Stimulated activated CD8-positive, alpha-beta memory T cell treated with anti-CD3 and anti-CD28 coated beads, Interleukin-12 subunit alpha, Interleukin-12 subunit beta, amount 100 ng/mL, for 1 hour (primary cell): ENCODE results near the gene TGM2.

Source experiments
- DNase-seq: peaks from one replicate; pipeline ENCODE4 v3.0.0-alpha.2; 2020; ENCODE audit warnings: low read depth

Gene TGM2

DNA sequence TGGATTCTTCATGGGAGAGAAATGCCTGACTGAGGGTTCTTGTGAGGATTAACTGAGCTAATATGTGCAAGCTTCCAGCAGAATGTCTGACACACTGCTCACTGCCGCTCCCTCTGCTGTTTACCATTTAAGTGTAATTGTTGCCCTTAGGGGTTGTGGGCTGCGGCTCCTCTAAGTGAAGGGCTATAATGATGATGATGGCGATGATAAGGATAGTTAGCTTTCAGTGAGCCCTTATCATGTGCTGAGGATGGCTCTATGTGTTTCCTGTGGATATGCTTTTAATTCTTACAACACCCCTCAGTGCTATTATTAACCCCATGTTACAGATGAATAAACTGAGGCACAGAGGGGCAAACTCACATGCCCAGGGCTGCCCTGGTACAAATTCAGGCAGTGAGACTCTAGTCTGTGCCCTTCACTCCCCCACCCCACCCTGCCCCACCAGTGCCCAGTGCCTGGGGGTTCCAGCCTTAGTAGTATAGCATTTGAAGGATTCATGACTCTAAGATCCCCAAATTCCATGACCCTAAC, 33.4 kb downstream of the TGM2 start:
- DNase-seq: no peak

DNA sequence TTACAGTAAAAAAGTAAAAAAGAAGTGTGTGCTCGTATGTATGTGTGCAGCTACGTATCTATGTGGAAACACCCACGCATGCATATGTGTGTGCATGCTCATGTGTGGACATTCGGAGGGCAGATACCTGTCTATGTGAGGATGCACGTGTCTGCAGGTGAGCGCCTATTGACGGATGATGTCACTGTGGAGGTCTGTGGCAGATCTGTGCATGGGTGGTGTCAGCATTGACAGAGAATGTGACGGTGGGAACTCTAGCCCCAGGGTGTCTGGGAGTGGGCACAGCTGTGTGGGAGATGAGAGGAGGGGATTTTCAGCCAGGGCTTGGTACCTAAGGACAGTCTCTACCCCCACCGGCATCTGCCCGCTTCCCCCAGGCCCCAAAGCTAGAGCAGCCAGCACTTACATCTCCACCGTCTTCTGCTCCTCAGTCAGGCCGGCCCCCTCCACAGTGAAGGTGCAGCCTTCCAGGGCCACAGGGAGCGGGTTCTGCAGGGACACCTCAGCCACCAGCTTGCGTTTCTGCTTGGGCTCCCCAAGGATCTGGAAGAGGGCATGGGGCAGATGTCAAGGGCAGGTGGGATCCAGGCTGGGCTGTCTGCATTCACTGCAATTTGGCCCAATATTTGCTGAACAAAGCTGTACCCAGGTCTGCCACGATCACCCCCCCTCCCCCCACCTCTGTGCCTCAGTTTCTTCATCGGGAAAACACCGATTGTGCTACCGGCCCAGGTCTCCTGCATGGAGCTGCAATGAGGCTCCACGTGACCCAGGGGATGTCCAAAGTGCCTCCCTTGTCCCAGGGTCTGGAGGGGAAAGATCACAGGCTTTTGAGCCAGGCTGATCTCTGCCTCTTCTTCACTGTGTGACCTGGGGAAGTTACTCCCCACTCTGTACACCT, 34.1 kb downstream of the TGM2 start:
- DNase-seq: no peak

DNA sequence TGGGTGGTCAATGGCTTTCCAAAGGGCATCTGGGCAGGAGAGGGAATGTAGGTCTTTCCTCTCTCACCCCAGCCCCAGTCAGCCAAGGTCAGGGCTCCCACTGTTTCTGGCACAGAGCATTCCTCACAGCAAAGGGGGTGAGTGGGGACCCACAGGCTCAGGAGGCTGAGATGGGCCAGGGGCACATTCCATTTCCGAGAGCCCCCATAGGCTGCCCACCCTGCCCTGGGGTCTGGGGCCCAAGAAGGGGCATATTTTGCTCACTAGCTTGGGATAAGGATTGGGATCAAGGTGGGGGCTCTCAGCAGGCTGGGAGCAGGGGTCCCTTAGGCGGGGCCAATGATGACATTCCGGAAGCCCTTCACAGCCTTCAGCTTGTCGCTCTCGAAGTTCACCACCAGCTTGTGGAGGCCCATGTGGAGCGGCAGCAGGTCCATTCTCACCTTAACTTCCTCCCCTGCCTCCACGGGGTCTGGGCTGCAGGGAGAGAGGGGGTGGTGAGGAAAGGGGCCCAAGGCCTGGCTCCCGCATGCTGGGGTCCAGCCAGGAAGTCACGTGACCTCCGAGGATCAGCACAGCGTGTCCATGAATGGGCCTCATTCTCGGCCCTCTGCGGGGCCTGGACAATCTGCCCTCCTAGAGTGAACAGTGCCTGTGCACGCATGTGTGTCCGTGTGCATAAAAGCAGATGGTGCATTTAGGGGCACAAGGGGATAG, 35.0 kb downstream of the TGM2 start:
- no peak for DNase-seq

DNA sequence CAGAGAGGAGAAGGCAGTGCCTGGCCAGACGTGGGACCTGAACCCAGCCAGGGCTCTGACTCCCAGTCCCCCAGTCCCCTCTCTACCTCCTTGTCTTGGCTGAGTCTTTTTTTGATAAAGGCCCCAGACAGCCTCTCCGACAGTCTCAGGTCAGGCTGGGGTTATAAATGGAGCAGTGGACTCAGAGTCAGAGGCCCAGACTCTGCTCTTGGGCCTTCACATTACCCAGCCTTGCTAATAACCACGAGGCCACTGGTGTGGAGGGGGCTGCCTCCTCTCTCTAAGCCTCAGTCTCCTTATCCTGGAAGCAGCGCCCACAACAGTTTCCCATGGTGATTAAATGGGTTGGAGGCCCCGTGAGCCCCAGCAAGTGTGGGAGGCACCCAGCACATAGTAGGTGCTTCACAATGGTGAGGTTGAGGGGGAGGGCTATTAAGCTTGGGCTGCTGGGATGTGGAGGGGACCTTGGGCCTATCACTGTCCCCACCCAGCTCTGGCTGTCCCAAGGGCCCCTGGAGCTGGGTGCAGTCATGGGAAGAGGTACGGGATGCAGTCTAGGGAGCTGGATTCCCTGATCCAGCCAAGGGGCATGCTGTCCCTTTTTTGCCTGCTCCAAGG, 35.7 kb downstream of the TGM2 start:
- DNase-seq: no peak

DNA sequence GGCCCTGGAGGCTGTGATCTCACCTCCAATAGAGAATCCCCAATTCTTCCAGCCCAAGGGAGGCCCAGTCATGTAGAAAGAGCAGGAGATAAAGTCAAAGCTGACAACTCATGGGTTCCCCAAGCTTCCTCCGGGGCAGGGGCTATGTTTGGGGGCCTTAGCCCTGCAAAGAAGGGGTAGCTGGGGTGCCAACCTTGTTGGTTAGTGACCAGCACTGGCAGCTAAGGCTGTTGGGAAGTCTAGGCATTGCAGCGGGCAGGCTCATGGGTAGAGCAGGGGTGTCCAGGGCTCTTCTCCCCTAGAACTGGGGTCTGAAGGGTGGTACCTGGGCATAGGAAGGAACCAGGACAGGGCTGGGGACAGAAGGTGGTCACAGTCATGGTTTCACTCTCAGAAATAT, 36.4 kb downstream of the TGM2 start:
- no peak for DNase-seq

DNA sequence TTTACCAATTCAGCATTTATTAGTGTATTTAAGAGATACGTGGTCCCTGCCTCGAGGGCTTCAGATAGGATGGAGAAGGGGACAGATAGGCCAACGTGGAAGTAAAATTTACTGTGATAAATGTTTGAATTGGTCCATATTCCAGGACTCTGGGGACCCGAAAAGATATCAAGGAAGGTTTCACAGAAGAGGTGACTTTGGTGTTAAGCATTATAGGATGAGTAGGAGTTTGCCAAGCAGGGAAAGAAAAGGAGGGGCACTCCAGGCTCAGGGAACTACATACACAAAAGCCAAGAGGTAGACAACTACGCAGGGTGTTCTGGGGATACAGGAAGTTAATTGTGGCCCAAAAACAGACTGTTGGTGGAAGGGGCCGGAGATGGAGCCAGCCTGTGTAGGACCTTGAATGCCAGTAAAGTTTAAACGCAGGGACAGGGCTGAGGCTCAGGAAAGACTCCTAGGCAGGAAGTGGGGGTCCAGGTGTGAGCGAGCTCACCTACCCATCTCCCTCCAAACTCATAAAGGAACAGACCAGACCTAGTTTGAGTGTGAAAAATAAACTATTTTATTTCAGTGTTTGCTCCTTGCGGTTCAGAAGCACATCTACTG, 37.0 kb downstream of the TGM2 start:
- no peak for DNase-seq

DNA sequence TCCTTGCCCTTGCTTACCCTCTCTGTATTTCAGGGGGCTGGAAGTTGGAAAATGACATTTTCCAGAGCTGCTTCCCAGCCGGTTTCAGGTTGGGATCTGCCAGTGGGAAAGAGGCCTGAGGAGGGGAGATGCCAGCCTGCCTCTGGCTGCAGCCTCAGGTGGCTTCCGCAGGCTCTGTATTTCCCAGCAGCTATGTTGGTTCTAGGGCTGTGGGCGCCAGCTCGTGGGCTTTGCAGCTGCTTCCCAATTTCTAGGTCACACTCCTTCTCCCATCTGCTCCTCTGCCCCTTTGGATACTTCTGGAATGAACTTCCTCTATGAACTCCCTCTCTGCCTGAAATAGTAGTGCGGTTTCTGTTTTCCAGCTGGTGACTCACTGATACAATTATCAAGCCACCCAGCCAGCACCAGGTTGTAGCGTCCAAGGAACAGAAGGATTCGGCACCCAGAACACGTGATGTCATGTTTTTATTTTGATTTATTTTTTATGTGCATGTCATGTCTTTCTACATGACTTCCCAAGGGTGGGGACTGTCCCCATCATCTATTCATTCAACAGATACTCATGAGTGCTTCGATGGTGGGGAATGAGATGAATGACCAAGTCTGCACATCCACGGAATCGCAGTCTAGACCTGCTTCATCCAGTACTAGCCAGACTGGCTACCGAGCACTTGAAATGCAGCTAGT, 38.0 kb downstream of the TGM2 start:
- no peak for DNase-seq

DNA sequence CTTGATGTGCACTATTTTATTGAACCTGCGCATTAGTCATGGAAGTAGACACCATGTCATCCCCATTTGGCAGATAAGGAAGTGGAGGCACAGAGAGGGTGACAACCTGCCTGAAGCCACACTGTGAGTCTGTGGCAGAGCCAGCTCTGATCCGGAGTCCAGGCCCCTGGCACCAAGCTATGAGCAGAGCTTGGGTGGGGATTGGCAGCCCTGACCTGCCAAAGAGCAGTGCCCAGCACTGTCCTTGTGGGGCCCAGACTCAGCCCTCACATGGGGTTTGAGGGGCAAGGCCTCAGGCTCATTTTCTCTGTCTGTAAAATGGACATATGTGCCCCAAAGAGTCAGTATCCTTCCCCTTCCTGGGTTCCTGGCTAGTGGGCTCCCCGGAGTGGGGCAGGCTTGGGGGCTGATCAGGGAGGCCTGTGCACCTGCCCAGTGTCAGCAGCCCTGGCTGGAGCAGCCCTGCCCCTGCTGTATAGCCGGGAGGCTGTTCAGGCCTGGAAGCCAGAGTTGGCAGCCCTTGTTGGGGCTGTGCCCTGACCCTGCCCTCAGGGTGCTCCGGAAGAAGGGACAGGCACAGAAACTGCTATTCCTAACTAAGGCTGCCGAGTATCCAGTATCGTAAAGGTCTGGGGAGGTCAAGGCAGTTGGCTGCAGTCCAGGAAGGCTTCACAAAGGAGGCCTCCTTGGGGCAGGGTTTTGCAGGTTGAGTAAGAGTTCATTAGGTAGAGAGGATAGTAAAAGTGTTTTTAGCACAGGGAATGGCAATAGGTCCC, 38.7 kb downstream of the TGM2 start:
- DNase-seq: no peak

DNA sequence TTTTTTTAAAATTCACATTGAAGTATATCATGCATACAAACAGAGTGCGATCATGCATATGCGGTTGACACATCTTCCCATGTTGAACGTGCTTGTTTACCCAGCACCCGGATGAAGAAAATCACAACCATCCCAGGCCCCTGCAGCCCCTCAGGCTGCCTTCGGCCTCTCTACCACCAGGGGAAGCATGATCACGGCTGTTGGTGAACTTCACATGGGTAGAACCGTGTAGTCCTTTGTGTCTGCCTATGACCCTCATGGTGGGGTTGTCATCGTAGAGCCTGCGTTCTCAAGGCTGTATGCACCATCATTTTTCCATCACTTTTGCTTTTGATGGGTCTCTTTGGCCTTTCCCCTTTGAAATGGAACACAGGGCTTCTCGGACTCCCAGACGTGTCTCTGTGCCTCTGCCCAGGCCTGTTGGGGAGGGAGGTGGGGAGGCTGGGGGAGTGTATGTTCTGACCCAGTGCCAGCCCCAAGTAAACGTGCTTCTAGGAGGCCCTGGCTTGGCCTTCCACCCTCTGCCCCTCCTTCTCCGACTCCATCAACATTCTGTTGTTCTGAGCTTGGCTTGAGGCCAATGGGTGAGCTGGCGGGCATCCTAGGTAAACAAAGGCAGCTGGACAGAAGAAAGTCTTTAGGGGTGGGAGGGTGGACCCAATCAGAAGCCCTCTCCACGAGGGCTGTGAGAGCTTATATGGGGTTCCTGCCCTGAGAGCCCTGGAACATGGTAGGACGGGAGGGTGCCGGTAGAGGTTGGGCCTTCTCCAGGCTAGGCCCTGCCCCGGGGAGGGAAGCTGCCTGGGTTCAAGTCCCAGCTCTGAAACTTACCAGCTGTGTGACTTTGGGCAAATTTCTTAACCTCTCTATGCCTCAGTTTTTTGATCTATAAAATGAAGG, 39.7 kb downstream of the TGM2 start:
- DNase-seq: no peak

DNA sequence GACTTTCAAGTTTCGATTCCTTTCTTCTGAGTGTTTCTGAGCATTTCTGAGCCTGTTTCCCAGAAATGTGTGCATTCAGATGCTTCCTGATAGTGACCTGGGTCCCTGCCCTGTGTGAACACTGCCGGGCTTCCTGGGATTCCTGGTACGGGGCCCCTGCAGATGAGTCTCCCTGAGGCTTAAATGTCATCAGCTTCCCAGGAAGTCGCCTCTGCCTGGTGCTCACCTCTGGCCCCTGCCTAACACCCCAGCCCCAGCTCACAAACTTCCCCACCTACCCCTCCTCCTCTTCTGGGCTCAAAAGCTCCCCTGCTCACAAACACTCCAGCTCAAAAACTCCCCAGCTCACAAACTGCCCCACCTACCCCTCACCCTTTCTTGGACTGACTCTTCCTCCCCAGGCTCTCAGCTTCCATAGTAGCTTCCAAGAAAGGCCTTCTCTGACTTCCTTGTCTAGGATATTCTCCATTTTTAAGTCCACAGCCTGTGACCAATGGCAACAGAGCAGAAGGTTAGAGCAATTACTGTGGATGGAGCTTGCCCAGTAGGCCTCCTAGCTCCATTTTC, 42.0 kb downstream of the TGM2 start:
- DNase-seq: no peak

DNA sequence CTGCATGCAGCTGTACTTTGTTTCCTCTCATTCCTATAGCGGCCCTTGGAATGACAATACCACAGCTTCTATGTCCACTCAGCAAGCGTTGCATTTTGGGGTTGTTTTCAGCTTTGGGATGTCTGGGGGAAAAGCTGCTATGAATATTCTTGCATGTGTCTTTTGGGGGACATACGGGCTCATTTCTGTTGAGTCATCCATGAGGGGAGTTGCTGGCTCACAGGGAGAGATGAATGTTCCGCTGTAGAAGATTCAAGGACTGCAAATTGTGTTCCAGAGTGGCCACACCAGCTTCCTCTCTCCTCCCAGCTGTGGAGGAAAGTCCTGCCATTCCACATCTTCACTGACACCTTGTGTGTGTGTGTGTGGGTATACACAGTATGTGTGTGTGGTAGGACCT, 43.3 kb downstream of the TGM2 start:
- no peak for DNase-seq

DNA sequence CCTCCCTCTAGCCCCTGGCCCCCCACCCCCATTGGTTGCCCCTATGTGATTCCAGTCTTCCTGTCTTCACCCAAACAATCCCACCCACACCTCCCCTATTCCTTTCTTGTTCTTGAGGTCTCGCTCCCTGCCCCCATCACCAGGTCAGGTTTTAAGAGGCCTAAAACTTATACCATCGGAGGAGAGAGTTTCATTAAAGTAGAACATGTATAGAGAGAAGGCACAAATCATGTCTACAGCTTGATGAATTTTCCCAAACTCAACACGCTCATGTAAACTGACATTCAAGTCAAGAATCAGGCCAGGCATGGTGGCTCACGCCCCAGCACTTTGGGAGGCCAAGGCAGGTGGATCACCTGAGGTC, 44.5 kb downstream of the TGM2 start:
- DNase-seq: no peak

DNA sequence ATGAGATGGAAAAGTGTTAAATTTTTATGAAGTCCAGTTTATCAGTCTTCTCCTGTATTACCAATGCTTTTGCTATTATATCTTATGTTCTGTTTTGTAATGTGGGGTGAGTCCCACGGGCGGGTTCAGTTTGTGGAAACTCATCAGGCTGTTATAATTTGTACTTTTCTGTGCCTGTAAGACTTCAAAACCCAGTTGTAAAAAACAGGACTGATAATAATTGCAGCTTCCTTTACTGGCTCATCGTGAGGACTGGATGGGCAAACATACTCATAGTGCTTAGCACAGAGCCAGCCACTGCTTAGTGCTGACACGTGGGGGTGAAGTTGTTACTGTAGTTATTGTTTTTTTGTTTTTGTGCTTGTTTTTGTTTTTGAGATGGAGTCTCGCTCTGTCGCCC, 45.6 kb downstream of the TGM2 start:
- DNase-seq: no peak

DNA sequence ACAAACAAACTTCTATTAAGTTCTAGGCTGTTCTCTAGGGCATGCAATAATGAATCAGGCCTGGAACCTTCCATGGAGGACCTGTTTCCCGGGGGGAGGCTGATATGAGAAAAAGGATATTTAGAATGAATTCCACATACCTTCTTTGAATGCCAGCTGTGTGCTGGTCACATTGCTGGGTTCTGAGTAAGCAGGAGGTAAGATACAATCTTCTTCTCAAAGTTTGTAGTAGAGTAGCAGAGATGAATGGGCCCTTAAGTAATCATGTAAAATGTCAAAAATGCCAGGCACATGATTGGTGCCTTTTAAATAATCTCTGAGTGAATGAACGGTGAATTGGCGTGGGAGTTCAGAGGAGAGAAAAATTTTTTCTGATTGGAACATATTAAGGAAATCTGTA, 47.4 kb downstream of the TGM2 start:
- no peak for DNase-seq

DNA sequence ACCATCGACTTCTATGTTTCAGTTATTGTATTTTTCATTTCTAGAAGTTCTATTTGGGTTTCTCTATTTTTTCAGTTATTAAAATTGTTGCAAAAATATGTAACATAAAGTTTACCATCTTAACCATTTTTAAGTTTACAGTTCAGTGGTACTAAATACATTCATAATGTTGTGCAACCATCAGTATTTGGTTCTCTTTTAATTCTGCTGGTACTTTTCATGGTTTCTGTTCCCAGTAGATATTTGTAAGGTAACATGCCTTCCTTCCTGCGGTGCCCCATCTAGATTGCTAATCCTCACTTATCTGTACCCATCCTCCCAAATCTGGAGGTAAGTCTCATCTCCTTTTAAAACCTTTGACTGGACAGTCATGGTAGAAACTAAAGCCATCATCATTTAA, 47.9 kb downstream of the TGM2 start:
- no peak for DNase-seq

DNA sequence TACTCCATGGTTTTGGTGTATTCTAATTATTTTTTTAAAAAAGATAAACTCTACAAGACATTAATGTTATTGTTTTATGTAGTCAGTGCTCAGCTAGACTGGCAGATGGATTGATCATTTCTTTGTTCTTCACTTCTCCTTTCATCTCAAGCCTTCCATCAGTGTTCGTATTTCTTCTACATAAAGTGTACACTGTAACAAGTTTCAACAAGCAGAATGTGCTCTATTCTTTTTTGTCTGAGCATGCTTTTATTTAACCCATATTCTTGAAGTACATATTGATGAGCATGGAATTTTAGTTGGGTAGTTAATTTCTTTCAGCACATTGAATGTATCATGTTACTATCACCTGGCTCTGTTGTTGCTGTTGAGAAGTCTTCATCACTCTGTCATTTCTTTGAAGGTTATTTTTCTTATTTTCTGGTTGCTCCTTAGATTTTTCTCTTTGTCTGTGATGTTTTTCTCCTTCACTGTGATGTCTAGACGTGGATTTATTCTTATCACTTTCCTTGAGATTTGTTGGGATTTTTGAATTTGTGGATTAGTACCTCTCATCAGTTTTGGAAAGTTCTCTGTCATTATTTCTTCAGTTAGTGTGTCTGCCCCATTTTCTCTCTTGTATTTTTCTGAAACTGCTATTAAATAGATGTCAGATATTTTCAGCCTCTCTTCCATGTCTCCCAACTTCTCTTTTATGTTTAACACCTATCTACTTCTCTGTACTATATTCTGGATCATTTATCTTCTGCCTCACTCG, 48.5 kb downstream of the TGM2 start:
- DNase-seq: no peak

DNA sequence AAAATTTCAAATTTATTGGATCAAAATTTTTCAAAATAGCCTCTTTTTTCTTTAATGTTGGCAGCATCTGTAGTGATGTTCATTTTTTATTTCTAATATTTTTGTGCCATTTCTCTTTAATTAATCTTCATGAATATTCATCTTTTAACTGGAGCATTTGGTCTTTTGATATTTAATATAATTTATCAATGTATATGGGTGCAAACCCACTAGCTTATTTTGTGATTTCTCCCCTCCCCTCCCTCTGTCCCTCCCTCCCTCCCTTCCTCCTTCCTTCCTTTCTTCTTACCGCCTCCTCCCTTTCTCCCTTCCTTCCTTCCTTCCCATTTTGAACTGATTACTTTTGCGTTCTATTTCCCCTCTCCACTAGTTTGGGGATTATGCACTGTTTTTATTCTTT, 49.2 kb downstream of the TGM2 start:
- DNase-seq: no peak

DNA sequence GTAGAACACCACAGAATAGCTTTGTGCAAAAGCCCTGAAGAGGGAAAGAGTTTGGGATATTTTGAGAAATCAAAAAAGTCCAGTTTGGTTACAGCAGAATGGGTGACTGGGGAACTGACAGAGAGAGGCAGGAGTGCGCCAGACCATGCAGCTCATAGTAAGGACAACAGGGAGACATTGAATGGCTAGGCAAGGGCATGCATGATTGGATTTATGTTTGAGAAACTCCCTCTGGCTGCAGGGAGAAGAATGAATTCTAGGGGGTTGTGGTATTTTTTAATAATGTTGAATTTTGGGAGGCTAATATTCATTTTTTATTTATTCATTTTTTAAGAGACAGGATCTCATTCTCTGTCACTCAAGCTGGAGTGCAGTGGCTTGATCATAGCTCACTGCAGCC, 49.9 kb downstream of the TGM2 start:
- no peak for DNase-seq

DNA sequence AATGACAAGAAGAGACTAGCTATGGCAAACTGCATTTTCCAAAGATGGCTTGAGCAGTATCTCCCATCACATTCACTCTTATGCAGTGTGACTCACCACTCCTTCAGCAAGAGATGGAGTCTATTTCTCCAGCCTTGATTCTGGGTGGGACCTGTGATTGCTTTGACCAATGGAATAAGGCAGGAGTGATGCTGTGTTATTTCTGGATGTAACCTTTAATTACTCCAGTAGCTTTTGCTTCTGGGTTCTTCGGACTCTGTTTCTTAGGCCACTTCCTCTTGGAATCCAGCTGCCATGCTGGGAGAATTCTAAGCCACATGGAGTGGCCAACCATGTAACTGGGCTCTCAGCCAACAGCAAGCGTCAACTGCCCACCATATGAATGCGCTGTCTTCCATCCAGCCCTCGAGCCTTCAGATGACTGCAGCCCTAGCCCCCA, 50.7 kb downstream of the TGM2 start:
- DNase-seq: no peak
